Measurements from ENCODE around the gene CAMSAP2. TPM values are rescaled to one million over a fixed set of nuclear protein-coding genes. Genes with fewer than 3 reads are reported as not detected.

The CAMSAP2 gene
- total RNA-seq, 2 donors from 2014 or later: 22.1 to 22.2 TPM

DNA sequence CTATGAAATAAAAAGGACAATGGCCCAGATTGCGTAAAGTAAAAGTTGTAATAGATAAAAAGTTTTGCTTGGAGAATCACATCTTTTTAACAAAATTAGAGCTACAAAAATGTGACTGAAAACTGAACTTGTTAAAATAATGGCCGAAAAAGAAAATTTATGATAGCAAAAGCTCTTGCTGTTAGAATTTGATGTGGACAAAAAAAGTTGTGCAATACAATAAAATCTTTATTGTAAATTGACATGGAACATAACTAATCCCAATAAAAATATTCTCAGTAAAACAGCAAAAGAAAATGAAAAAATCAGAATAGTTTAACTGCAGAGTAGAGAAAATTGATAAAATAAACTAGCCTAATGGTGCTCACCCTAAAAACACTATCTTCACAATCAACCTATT, 11.4 kb upstream of the CAMSAP2 start:
- no peak overlapping the region for H3K4me3 ChIP-seq (ENCODE audit: low read length)
- H3K9me3 ChIP-seq (ENCODE audit: control insufficient read depth, low read length): no peaks in the 10 kb centered on the region
- 83 to 96% methylated on average over 2 of the region's 2 CpGs for WGBS, 2 experiments (ENCODE audit: insufficient coverage in 1 of 2, insufficient read length in 1 of 2)
- TF ChIP-seq, protein P1, sequence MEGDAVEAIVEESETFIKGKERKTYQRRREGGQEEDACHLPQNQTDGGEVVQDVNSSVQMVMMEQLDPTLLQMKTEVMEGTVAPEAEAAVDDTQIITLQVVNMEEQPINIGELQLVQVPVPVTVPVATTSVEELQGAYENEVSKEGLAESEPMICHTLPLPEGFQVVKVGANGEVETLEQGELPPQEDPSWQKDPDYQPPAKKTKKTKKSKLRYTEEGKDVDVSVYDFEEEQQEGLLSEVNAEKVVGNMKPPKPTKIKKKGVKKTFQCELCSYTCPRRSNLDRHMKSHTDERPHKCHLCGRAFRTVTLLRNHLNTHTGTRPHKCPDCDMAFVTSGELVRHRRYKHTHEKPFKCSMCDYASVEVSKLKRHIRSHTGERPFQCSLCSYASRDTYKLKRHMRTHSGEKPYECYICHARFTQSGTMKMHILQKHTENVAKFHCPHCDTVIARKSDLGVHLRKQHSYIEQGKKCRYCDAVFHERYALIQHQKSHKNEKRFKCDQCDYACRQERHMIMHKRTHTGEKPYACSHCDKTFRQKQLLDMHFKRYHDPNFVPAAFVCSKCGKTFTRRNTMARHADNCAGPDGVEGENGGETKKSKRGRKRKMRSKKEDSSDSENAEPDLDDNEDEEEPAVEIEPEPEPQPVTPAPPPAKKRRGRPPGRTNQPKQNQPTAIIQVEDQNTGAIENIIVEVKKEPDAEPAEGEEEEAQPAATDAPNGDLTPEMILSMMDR (conservative IDR thresholded peaks at IDR 0.05): no peak
- no peak overlapping the region for H3K9ac ChIP-seq (ENCODE audit: extremely low read depth, low read length, poor library complexity, severe bottlenecking)
- H3K27ac ChIP-seq (ENCODE audit: low read depth, low read length): no peak overlapping the region
- no peak for DNase-seq
- H3K27ac Mint-ChIP-seq: no peak overlapping the region
- H3K27me3 Mint-ChIP-seq (ENCODE audit: insufficient read depth): peaks cover 20% of the 10 kb centered on the region
- H3K36me3 Mint-ChIP-seq (ENCODE audit: low read depth): no peaks in the 10 kb centered on the region
- peaks cover 22% of the 10 kb centered on the region for H3K27me3 ChIP-seq (ENCODE audit: control insufficient read depth, insufficient read depth, low read length, poor library complexity, severe bottlenecking)
- H3K9me3 Mint-ChIP-seq: no peaks in the 10 kb centered on the region
- H3K36me3 ChIP-seq (ENCODE audit: control insufficient read depth, insufficient read depth, low read length): no peaks in the 10 kb centered on the region
- no peak overlapping the region for H3K4me3 Mint-ChIP-seq
- peaks cover 4% of the 10 kb centered on the region for H3K4me1 Mint-ChIP-seq
- no peaks in the 10 kb centered on the region for H3K4me1 ChIP-seq (ENCODE audit: control insufficient read depth, insufficient read depth, low read length)

DNA sequence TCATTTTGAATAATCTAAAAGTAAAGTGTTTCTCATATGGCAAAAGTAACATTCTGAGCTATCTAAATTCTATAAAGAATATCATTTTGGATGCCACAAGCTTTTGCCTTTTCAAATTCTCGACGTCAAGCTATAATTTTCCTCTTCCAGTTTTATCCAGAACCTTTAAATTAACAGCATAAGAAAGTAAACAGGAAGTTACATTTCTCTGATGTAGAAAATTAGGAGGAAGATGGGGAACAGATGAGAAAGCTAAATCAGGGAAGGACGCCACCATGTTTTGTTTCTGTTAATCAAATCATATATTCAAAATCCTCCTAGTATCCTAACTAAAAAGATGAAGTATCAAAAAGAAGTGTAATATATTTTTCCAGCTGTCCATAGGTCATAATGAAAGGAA, 8.8 kb upstream of the CAMSAP2 start:
- Histone ChIP-seq H3K27me3 (ENCODE audit: control insufficient read depth, insufficient read depth, low read length, poor library complexity, severe bottlenecking) (peaks cover 39% of the 10 kb centered on the region), H3K36me3 (ENCODE audit: control insufficient read depth, insufficient read depth, low read length) (no peaks in the 10 kb centered on the region), H3K9ac (ENCODE audit: extremely low read depth, low read length, poor library complexity, severe bottlenecking) (no peak overlapping the region), H3K4me3 (ENCODE audit: low read length) (no peak overlapping the region), H3K9me3 (ENCODE audit: control insufficient read depth, low read length) (no peaks in the 10 kb centered on the region), H3K4me1 (ENCODE audit: control insufficient read depth, insufficient read depth, low read length) (no peaks in the 10 kb centered on the region), H3K27ac (ENCODE audit: low read depth, low read length) (no peak overlapping the region)
- Mint-ChIP-seq H3K27me3 (ENCODE audit: insufficient read depth) (peaks cover 40% of the 10 kb centered on the region), H3K9me3 (no peaks in the 10 kb centered on the region), H3K4me1 (peaks cover 8% of the 10 kb centered on the region), H3K27ac (no peak overlapping the region), H3K4me3 (no peak overlapping the region), H3K36me3 (ENCODE audit: low read depth) (no peaks in the 10 kb centered on the region)
- TF ChIP-seq, protein P1 (conservative IDR thresholded peaks at IDR 0.05): no peak
- WGBS, 2 experiments (ENCODE audit: insufficient coverage in 1 of 2, insufficient read length in 1 of 2): 91% methylated on average over 2 of the region's 3 CpGs; no CpG with 5 or more reads in 1 of the 2 experiments
- DNase-seq: no peak

DNA sequence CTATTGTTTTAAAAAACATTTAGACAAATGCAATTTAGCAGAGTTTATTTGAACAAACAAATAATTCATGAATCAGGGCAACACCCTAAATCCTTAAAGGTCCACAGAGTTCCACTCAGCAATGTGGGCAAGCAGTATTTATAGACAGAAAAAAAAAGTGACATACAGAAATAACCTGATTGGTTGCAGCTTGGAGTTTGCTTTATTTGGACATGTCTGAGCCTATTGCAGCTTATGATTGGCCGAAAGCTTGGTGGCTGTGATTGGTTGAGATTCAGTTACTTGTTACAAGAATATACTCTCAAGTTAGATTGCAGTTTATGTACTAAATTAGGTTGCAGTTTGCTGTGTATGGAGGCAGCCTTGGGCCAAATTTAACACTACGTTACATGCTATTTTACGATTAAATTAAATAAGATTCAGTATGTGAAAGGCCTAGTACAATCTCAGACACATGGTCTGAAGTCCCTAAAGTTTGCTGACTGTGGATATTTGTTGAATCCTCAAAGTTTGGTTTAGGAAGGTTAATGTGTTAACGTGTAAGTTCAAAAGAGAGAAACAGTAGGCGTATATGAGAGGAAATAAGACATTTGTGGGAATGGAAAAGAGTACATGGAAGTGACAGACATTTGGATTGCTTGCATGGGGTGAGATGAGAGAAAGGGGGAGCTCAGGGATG, 6.9 kb upstream of the CAMSAP2 start:
- no peaks in the 10 kb centered on the region for H3K9me3 ChIP-seq (ENCODE audit: control insufficient read depth, low read length)
- H3K9ac ChIP-seq (ENCODE audit: extremely low read depth, low read length, poor library complexity, severe bottlenecking): no peak overlapping the region
- no peak for DNase-seq
- H3K9me3 Mint-ChIP-seq: no peaks in the 10 kb centered on the region
- H3K4me1 ChIP-seq (ENCODE audit: control insufficient read depth, insufficient read depth, low read length): no peaks in the 10 kb centered on the region
- H3K4me3 Mint-ChIP-seq: no peak overlapping the region
- H3K27me3 Mint-ChIP-seq (ENCODE audit: insufficient read depth): peaks cover 45% of the 10 kb centered on the region
- TF ChIP-seq, protein P1 (conservative IDR thresholded peaks at IDR 0.05): no peak
- 94 to 98% methylated on average over 4 to 5 of the region's 5 CpGs for WGBS, 2 experiments (ENCODE audit: insufficient coverage in 1 of 2, insufficient read length in 1 of 2)
- H3K4me3 ChIP-seq (ENCODE audit: low read length): no peak overlapping the region
- H3K27ac Mint-ChIP-seq: no peak overlapping the region
- H3K4me1 Mint-ChIP-seq: peaks cover 14% of the 10 kb centered on the region
- H3K27me3 ChIP-seq (ENCODE audit: control insufficient read depth, insufficient read depth, low read length, poor library complexity, severe bottlenecking): peaks cover 49% of the 10 kb centered on the region
- no peaks in the 10 kb centered on the region for H3K36me3 Mint-ChIP-seq (ENCODE audit: low read depth)
- H3K36me3 ChIP-seq (ENCODE audit: control insufficient read depth, insufficient read depth, low read length): no peaks in the 10 kb centered on the region
- H3K27ac ChIP-seq (ENCODE audit: low read depth, low read length): no peak overlapping the region
